Panc1 (cell line): ENCODE measurements around the gene OBP2A. TPM values are rescaled to one million over a fixed set of nuclear protein-coding genes. Genes with fewer than 3 reads are reported as not detected.
"Not testable (repeated sequence)": the region's sequence is repeated elsewhere in the genome, so short reads cannot be mapped to it uniquely, and the experiment has no call there.

Experiments used
- ATAC-seq: fragments of 200-7000 bp; cut with Tn5 transposase; 2 replicates; pipeline ENCODE4 v1.9.1; 2020; ENCODE audit warnings: mild to moderate bottlenecking, moderate library complexity
- BruUV-seq: library from RNA; stranded (reverse); fragments of 400-500 nt; replicated peaks from 2 replicates; lab custom pipeline; 2021; lab: Mats Ljungman, UMichigan
- CTCF ChIA-PET: fragments of 300-600 bp; sonication (Branson Sonifier 250); formaldehyde crosslinking; loops from one replicate; lab custom pipeline; 2022; ENCODE audit warnings: antibody characterized with exemption; lab: Charles Lee
- POLR2A ChIA-PET: fragments of 300-600 bp; sonication (Branson Sonifier 250); formaldehyde crosslinking; loops from one replicate; lab custom pipeline; 2022; ENCODE audit warnings: antibody characterized with exemption; lab: Charles Lee
- DNase-seq: peaks from one replicate; pipeline ENCODE4 v3.0.0-alpha.2; 2010; ENCODE audit warnings: low read depth, low spot score
- H3K27ac ChIP-seq: 2 replicates; pipeline ENCODE4 v1.5.1; 2011; ENCODE audit warnings: mild to moderate bottlenecking, low read length, inconsistent platforms
- H3K27me3 ChIP-seq: fragments of 200-500 bp; sonication (Bioruptor generic); 2 replicates; pipeline ENCODE4 v1.6.0; 2014; ENCODE audit warnings: low read length, inconsistent platforms; ENCODE audit not compliant: control insufficient read depth, insufficient read depth
- H3K36me3 ChIP-seq: fragments of 200-500 bp; sonication (Bioruptor generic); 2 replicates; pipeline ENCODE4 v1.5.1; 2014; ENCODE audit warnings: inconsistent platforms, mild to moderate bottlenecking, low read length, moderate library complexity; ENCODE audit not compliant: control insufficient read depth, insufficient read depth
- H3K4me1 ChIP-seq: 2 replicates; pipeline ENCODE4 v1.5.1; 2011; ENCODE audit warnings: inconsistent platforms, mild to moderate bottlenecking, low read length, moderate library complexity; ENCODE audit not compliant: control insufficient read depth, insufficient read depth
- H3K4me3 ChIP-seq, 2 experiments: 2 replicates each; pipeline ENCODE4 v1.5.1; 2011 to 2012; ENCODE audit warnings: low read depth in 2 of 2, low read length in 2 of 2, mild to moderate bottlenecking in 2 of 2, inconsistent platforms in 1 of 2, moderate library complexity in 1 of 2
- H3K9me3 ChIP-seq: fragments of 200-500 bp; sonication (Bioruptor generic); 2 replicates; pipeline ENCODE4 v1.5.1; 2014; ENCODE audit warnings: low read depth, mild to moderate bottlenecking, inconsistent platforms, low read length, moderate library complexity; ENCODE audit not compliant: control insufficient read depth, insufficient read depth
- CTCF ChIP-seq: fragments of 450-650 bp; IDR thresholded peaks from 2 replicates; pipeline ENCODE4 v1.5.1; 2017; ENCODE audit warnings: mild to moderate bottlenecking
- POLR2AphosphoS5 ChIP-seq: IDR thresholded peaks from 2 replicates; pipeline ENCODE4 v1.6.1; 2012; ENCODE audit warnings: mild to moderate bottlenecking, low read depth, low read length, moderate library complexity
- REST ChIP-seq, 2 experiments: IDR thresholded peaks; 2 replicates each; pipeline ENCODE4 v1.6.1; 2011 to 2012; ENCODE audit warnings: low read depth in 2 of 2, control low read depth in 1 of 2, low read length in 1 of 2, mild to moderate bottlenecking in 1 of 2, moderate library complexity in 1 of 2; ENCODE audit not compliant: insufficient read depth in 1 of 2
- SIN3A ChIP-seq: IDR thresholded peaks from 2 replicates; pipeline ENCODE4 v1.6.1; 2012; ENCODE audit warnings: low read depth, mild to moderate bottlenecking, low read length, moderate library complexity, borderline replicate concordance; ENCODE audit not compliant: insufficient read depth
- TCF7L2 ChIP-seq: IDR thresholded peaks from 2 replicates; pipeline ENCODE4 v1.6.1; 2011; ENCODE audit warnings: mild to moderate bottlenecking, low read depth, low read length, inconsistent platforms
- in situ Hi-C: cut with HindIII; loops from 2 replicates; pipeline ENCODE4 v1.10.0; 2016; ENCODE audit warnings: low sequenced_read_pairs, low pct_unique_long_range_greater_than_20kb
- intact Hi-C: fragments of 100-400 bp; cut with micrococcal nuclease; formaldehyde crosslinking; loops from one replicate; pipeline ENCODE4 v1.10.0; 2022; ENCODE audit not compliant: unreplicated experiment
- total RNA-seq: library from RNA; stranded (reverse); gene quantifications from one replicate; pipeline ENCODE4 v1.2.1, GENCODE V29; 2021; ENCODE audit not compliant: unreplicated experiment

The OBP2A gene
- total RNA-seq, 1 experiment from 2014 or later = not detected

- Histone ChIP-seq H3K9me3 (no peaks in the 10 kb centered on the region), H3K27me3 (no peaks in the 10 kb centered on the region), H3K36me3 (no peaks in the 10 kb centered on the region), H3K27ac (no peak overlapping the region), H3K4me3 (no peak overlapping the region), H3K4me1 (no peaks in the 10 kb centered on the region)
- intact Hi-C loops (no loop called here), in situ Hi-C loops (no loop called here)
- ChIA-PET CTCF (no interaction called here), POLR2A (no interaction called here)
- no peak for ATAC-seq
- no peak for TF ChIP-seq POLR2AphosphoS5
- TF ChIP-seq TCF7L2 = no peak
- no peak for TF ChIP-seq SIN3A
- TF ChIP-seq REST (IDR thresholded peaks at IDR 0.05; ENCODE audit: insufficient read depth in 1 of 2, low read depth in 2 of 2, low read length in 1 of 2) = no peak
- TF ChIP-seq CTCF = no peak
- DNase-seq = no peak
- BruUV-seq = no TSS peak
These were observed 12.3 kb upstream of the OBP2A start for GRCh38 chr9:135533674-135534073.

- in situ Hi-C loops, BruUV-seq, intact Hi-C loops, H3K27ac ChIP-seq, H3K9me3 ChIP-seq, ATAC-seq, DNase-seq, POLR2A ChIA-PET, H3K27me3 ChIP-seq, H3K4me1 ChIP-seq, CTCF ChIA-PET, H3K4me3 ChIP-seq, H3K36me3 ChIP-seq: not testable (repeated sequence)
These were observed 11.7 kb upstream of the OBP2A start for GRCh38 chr9:135534192-135534711.

- intact Hi-C loops, CTCF ChIA-PET, H3K36me3 ChIP-seq, H3K27me3 ChIP-seq, H3K27ac ChIP-seq, DNase-seq, in situ Hi-C loops, H3K4me1 ChIP-seq, H3K4me3 ChIP-seq, POLR2A ChIA-PET, H3K9me3 ChIP-seq, ATAC-seq, BruUV-seq: not testable (repeated sequence)
These were observed 11.1 kb upstream of the OBP2A start for GRCh38 chr9:135534826-135535225.

GRCh38 chr9:135535631-135536030 is 10.3 kb upstream of the OBP2A start:
- H3K4me3 ChIP-seq, CTCF ChIA-PET, H3K27ac ChIP-seq, POLR2A ChIA-PET, ATAC-seq, H3K9me3 ChIP-seq, H3K36me3 ChIP-seq, DNase-seq, H3K4me1 ChIP-seq, BruUV-seq, intact Hi-C loops, in situ Hi-C loops, H3K27me3 ChIP-seq: not testable (repeated sequence)
